Psoas muscle (tissue), 8 donors: ENCODE data around the gene INTS15. TPM values are rescaled to one million over a fixed set of nuclear protein-coding genes. Genes with fewer than 3 reads are reported as not detected.

Source experiments
- ATAC-seq, 4 donors: fragments of 200-7000 bp; cut with Tn5 transposase; one replicate each; pipeline ENCODE4 v1.9.1; 2020; ENCODE audit warnings: moderate library complexity in 3 of 4, mild to moderate bottlenecking in 2 of 4
- DNase-seq, 2 donors: peaks; one replicate each; pipeline ENCODE4 v3.0.0-alpha.2; 2020
- H3K27ac ChIP-seq: fragments of 200-600 bp; one replicate; pipeline ENCODE4 v1.8.0; 2022
- H3K27me3 ChIP-seq, 3 donors: fragments of 200-600 bp in 1 of 3; one replicate each; pipeline versions ENCODE4 v1.6.1 to v1.8.0; 2013 to 2022; ENCODE audit warnings: low read length in 2 of 3, mild to moderate bottlenecking in 2 of 3, moderate library complexity in 1 of 3; ENCODE audit not compliant: insufficient read depth in 3 of 3
- H3K36me3 ChIP-seq, 2 donors: fragments of 200-600 bp in 1 of 2; one replicate each; pipeline versions ENCODE4 v1.6.1 to v1.8.0; 2013 to 2022; ENCODE audit warnings: low read depth in 1 of 2, mild to moderate bottlenecking in 1 of 2, moderate library complexity in 1 of 2; ENCODE audit not compliant: insufficient read depth in 1 of 2
- H3K4me1 ChIP-seq: fragments of 200-600 bp; one replicate; pipeline ENCODE4 v1.8.0; 2022
- H3K4me3 ChIP-seq: fragments of 200-600 bp; one replicate; pipeline ENCODE4 v1.8.0; 2022; ENCODE audit warnings: mild to moderate bottlenecking
- H3K9me3 ChIP-seq: fragments of 200-600 bp; one replicate; pipeline ENCODE4 v1.8.0; 2022
- CTCF ChIP-seq: fragments of 200-600 bp; IDR thresholded peaks from one replicate; pipeline ENCODE4 v1.8.0; 2022; ENCODE audit warnings: antibody characterized with exemption
- WGBS, 3 donors: extraction: QIAGEN DNeasy Blood & Tissue Kit; methylation state at CpG; one replicate each; pipeline versions ENCODE4 v1.1.6 to v1.1.7; 2013; 5-methylcytosine and 5-hydroxymethylcytosine counted together
- intact Hi-C, 2 donors: fragments of 100-400 bp; cut with DNase I; formaldehyde crosslinking; loops; one replicate each; pipeline versions ENCODE4 v1.11.0 to v1.14.2; 2022
- polyA plus RNA-seq, 3 donors: library from polyadenylated mRNA; stranded (reverse); fragments of 200-250 nt; gene quantifications; one replicate each; pipeline ENCODE4 v1.2.3, GENCODE V29; 2013
- total RNA-seq, 4 donors: library from RNA; stranded (reverse); fragmentation: NEBNext Ultra II Directional in 2 of 4; extraction: Animal tissue kit (Norgen Biotek cat#: 25700) in 2 of 4; gene quantifications; one replicate each; pipeline versions ENCODE4 v1.2.1 to v1.2.4, GENCODE V29; 2021 to 2023
- donor health status: healthy with polysubstance abuse.
- donor health status: DM: no; HTN: no; CAD: no; lungs with moderate emphysema.
- donor health status: Bipolar disorder and iron deficiency.
- donor health status: healthy.
- donor health status: DM: yes; HTN: yes; CAD: no.
- donor health status: DM: no; HTN: no; CAD: no.
- donor health status: DM: no; HTN: no; CAD: no.
- donor health status: DM: yes; HTN: yes; CAD: no.

The INTS15 gene
- total and polyA plus RNA-seq, 7 donors = 14.1 to 46.0 (median 24.0) TPM

DNA sequence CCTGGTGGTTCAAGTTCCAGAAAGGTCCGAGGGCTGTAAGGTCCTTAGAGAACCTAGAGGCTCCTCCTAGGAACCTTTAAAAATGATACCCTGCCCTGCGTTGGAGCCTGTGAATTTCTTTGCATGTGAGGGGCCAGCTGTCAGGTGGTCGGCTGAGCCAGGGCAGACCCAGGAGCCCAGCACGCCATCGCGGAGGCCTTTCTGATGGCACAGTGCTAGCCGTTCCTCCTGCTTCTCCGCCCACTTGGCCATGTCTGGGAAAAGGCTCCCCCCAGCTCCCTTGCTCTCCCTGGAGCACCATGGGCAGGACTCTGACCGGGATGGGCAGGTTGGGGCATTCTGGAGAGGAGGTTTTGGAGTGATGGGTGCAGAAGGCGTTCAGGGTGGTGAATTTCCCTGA, 54.9 kb downstream of the INTS15 start:
- Histone ChIP-seq H3K4me3 (no peak overlapping the region), H3K27ac (no peak overlapping the region), H3K9me3 (no peaks in the 10 kb centered on the region), H3K36me3 (peaks cover 7 to 81% of the 10 kb centered on the region in 2 donors), H3K27me3 (no peaks in the 10 kb centered on the region), H3K4me1 (no peaks in the 10 kb centered on the region)
- intact Hi-C loops = loop anchor here in 1 of 2 donors (10.0 kb wide), 1 partner anchor 80 kb away; no protein-coding TSS in a partner anchor
- DNase-seq = no peak
- 93 to 95% (median 93%) methylated on average over 10 of the region's 10 CpGs for whole genome bisulfite sequencing, 3 donors
- ATAC-seq = no peak
- no peak for TF ChIP-seq CTCF

DNA sequence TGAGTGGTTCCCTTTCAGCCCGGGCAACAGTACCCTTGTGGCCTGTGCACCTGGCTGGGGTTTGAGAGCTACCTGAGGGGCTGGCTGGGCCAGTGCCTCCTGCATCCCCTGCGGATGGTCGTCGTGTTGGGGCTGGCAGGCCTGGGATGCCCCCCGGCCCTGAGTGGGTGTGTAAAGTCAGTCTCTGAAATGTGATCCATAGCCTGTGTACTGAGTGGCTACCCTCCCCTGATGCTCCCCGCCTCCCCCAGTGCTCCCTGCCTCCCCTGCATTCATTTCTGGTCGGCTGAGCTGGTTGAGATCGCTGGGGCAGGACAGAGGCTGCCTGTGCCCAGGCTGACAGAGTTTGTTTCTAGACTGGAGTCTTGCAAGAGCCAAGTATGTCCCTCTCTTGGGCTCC, 56.6 kb downstream of the INTS15 start:
- Histone ChIP-seq H3K27me3 (no peaks in the 10 kb centered on the region), H3K4me1 (no peaks in the 10 kb centered on the region), H3K36me3 (peaks cover 7 to 88% of the 10 kb centered on the region in 2 donors), H3K4me3 (no peak overlapping the region), H3K27ac (no peak overlapping the region), H3K9me3 (no peaks in the 10 kb centered on the region)
- WGBS, 3 donors = 65 to 74% (median 74%) methylated on average over 8 of the region's 8 CpGs
- no peak for TF ChIP-seq CTCF
- DNase-seq (no peak), ATAC-seq (no peak)
- intact Hi-C loops = loop anchor here in 1 of 2 donors (10.0 kb wide), 1 partner anchor 78 kb away; no protein-coding TSS in a partner anchor

- H3K4me3 ChIP-seq = no peak overlapping the region
- H3K4me1 ChIP-seq = no peaks in the 10 kb centered on the region
- H3K27ac ChIP-seq = no peak overlapping the region
- intact Hi-C loops = loop anchor here in 1 of 2 donors (10.0 kb wide), 1 partner anchor 78 kb away; no protein-coding TSS in a partner anchor
- H3K27me3 ChIP-seq = no peaks in the 10 kb centered on the region
- ATAC-seq (peak in 3 of 4 donors; percentile 23 to 39 (median 30)), DNase-seq (no peak)
- peaks cover 8 to 88% of the 10 kb centered on the region in 2 donors for H3K36me3 ChIP-seq
- 48 to 63% (median 53%) methylated on average over 8 of the region's 8 CpGs for WGBS, 3 donors
- TF ChIP-seq CTCF = no peak
- no peaks in the 10 kb centered on the region for H3K9me3 ChIP-seq
Measured at GRCh38 chr7:6647080-6647479, 57.3 kb downstream of the INTS15 start.

DNA sequence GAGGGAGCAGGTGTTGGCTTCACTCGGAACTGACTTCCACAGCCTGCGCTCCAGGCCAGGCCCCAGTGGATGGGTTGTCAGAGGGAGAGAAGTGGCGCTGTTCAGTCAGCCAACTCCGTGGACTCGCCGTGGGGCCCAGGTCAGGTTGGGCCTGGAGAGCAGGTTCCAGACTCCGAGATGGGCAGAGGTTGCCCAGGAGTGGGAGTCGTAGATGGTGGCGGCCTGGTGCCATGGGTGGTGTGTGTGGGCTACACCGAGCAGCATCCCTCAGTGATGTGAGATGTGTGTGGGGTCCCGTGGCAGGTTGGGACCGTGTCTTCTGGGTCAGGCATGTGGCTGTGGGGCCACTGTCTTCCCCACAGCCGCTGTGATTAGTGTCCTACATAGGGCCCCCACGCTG, 57.7 kb downstream of the INTS15 start:
- peaks cover 12 to 89% of the 10 kb centered on the region in 2 donors for H3K36me3 ChIP-seq
- ATAC-seq = no peak
- 86 to 88% (median 86%) methylated on average over 14 of the region's 14 CpGs for WGBS, 3 donors
- no peak overlapping the region for H3K27ac ChIP-seq
- no peak overlapping the region for H3K4me3 ChIP-seq
- no peaks in the 10 kb centered on the region for H3K9me3 ChIP-seq
- TF ChIP-seq CTCF = no peak
- DNase-seq = no peak
- no peaks in the 10 kb centered on the region for H3K27me3 ChIP-seq
- no peaks in the 10 kb centered on the region for H3K4me1 ChIP-seq
- intact Hi-C loops = loop anchor here in 1 of 2 donors (10.0 kb wide), 1 partner anchor 77 kb away; no protein-coding TSS in a partner anchor
